Activated naive CD4-positive, alpha-beta T cell treated with anti-CD3 and anti-CD28 coated beads, Interleukin-2, amount 50 U/mL, for 24 hours (primary cell): Measurements from ENCODE around the gene CSRNP3.

ENCODE experiments used
- H3K27ac Mint-ChIP-seq: one replicate; pipeline ENCODE4 v1.8.0; 2021; ENCODE audit warnings: mild to moderate bottlenecking, mixed read lengths
- H3K27me3 Mint-ChIP-seq: one replicate; pipeline ENCODE4 v1.8.0; 2021; ENCODE audit warnings: mixed read lengths
- H3K36me3 Mint-ChIP-seq: one replicate; pipeline ENCODE4 v1.8.0; 2021; ENCODE audit warnings: mixed read lengths
- H3K4me1 Mint-ChIP-seq: one replicate; pipeline ENCODE4 v1.8.0; 2021; ENCODE audit warnings: mixed read lengths
- H3K4me3 Mint-ChIP-seq: one replicate; pipeline ENCODE4 v1.8.0; 2021; ENCODE audit warnings: mild to moderate bottlenecking, mixed read lengths
- H3K9me3 Mint-ChIP-seq: one replicate; pipeline ENCODE4 v1.8.0; 2021; ENCODE audit warnings: mixed read lengths

CSRNP3 gene

DNA sequence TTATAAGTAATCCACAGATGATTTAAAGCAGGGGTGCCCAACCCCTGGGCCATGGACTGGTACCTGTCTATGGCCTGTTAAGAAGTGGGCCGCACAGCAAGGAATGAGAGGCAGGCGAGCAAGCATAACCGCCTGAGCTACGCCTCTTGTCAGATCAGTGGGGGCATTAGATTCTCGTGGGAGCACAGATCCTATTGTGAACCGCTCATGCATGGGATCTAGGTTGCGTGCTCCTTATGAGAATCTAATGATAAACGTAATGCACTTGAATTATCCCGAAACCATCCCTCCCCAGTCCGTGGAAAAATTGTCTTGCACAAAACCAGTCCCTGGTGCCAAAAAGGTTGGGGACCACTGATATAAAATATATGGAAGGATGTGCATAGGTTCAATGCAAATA is 153.7 kb downstream of the CSRNP3 start:
- H3K4me3 Mint-ChIP-seq: no peak overlapping the region
- no peak overlapping the region for H3K27ac Mint-ChIP-seq
- no peaks in the 10 kb centered on the region for H3K4me1 Mint-ChIP-seq
- H3K27me3 Mint-ChIP-seq: peaks cover 3% of the 10 kb centered on the region
- peaks cover 5% of the 10 kb centered on the region for H3K9me3 Mint-ChIP-seq
- no peaks in the 10 kb centered on the region for H3K36me3 Mint-ChIP-seq

DNA sequence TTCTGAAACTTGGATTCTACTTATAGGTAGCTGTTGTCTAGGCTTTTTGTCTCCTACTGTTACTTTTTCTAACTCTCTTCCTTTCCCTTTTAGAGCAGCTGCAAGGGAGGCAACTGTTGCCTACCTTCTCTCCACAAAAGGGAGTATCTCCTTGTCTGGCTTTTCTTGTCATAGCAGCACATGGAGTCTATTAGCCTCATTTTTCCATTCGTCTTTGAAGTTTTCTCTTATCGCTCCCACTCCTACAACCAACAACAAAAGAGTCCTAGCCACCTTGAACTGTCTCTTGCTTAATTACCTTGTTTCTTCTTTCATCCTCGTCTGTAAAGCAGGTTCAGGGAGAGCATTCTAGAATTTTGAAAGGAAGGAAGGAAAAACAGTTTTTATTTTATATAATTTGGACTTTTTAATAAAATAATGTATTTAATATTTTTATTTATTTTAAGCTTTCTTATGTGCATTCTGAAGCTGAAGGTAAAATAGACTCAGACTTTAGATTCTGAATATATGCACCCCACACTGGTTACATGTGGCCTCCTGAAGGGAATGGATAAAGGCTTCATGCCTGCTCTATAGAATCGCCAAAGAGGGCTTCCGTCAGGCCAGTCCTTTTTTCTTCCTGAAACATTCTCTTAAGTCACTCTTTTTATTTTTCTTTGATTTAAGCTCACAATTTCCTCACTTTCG is 154.4 kb downstream of the CSRNP3 start:
- no peaks in the 10 kb centered on the region for H3K4me1 Mint-ChIP-seq
- no peaks in the 10 kb centered on the region for H3K36me3 Mint-ChIP-seq
- no peaks in the 10 kb centered on the region for H3K9me3 Mint-ChIP-seq
- no peak overlapping the region for H3K4me3 Mint-ChIP-seq
- no peak overlapping the region for H3K27ac Mint-ChIP-seq
- peaks cover 1% of the 10 kb centered on the region for H3K27me3 Mint-ChIP-seq

DNA sequence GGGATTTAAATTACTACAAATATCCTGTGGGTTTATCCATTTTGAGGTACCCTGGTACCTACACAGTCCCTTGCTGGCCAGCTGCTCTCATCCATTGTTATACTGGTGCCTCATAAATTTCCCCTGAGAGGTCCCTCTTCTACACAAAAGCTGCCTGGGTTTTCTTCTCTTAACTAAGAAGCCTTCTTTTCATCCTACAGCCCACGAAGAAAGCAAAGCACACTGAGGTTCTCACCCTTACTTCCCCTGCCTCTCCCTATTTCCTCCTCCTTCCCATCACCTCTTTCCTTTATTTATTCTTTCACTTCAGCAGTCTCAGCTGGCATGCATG is 154.9 kb downstream of the CSRNP3 start:
- Mint-ChIP-seq H3K9me3 (no peaks in the 10 kb centered on the region), H3K27ac (no peak overlapping the region), H3K27me3 (peaks cover 1% of the 10 kb centered on the region), H3K4me1 (no peaks in the 10 kb centered on the region), H3K36me3 (no peaks in the 10 kb centered on the region), H3K4me3 (no peak overlapping the region)

DNA sequence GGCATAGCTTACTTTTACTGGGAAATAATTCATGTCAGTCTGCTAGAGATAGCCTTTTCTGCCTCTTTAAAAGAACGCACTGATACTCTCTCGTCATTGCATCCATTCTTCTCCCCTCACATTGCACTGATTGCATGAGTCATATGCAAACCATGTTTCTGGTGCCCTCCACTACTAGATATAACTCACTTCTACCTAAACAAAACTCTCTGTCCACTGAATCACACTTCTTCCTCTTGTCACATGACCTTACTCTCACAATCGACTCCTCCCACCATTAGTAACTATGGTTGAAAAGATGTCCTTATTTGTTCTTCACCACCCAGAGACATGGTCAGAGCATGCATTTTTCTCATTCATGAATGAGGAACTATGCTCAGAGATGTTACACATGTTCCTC is 158.0 kb downstream of the CSRNP3 start:
- Mint-ChIP-seq H3K4me1 (peaks cover 10% of the 10 kb centered on the region), H3K4me3 (no peak overlapping the region), H3K36me3 (no peaks in the 10 kb centered on the region), H3K9me3 (no peaks in the 10 kb centered on the region), H3K27ac (no peak overlapping the region), H3K27me3 (no peaks in the 10 kb centered on the region)

DNA sequence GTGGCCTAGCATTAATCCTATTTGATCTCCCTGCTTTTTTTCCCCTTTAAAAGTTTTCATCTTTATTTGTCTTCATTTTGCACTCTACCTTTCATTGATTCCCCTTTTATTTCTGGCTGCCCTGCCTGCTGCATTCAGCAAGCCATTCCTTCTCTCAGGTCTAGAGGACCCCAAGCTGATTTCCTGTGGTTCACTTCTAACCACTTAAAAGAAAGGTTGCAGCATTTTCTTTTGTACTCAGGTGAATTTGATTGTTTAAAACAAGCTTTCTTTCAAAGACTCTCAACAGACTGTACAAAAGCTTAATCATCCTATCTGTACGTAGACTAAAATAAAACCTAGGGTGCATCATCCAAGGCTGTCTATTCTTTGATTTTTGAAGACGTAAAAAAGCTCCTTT is 160.3 kb downstream of the CSRNP3 start:
- peaks cover 2% of the 10 kb centered on the region for H3K27me3 Mint-ChIP-seq
- H3K27ac Mint-ChIP-seq: no peak overlapping the region
- no peaks in the 10 kb centered on the region for H3K36me3 Mint-ChIP-seq
- H3K4me3 Mint-ChIP-seq: no peak overlapping the region
- H3K9me3 Mint-ChIP-seq: no peaks in the 10 kb centered on the region
- peaks cover 10% of the 10 kb centered on the region for H3K4me1 Mint-ChIP-seq

DNA sequence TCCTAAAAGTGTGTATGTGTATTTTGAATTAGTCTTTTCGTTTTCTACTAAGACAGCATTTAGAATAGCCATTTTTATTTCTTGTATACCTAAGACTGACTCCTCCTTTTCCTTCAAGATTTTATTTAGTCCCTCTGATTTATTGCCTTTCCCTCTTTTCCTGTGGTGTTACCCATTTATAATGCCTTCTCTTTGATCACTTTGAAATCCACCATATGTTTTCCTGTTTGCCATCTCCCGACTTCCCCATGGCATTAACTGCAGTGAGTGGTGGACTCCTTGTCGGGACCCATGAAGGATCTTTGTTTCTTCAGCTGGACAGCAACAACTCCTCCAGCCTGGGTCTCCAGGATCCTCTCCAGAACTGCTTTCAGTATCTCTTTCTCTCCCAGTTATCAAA is 160.7 kb downstream of the CSRNP3 start:
- Mint-ChIP-seq H3K9me3 (no peaks in the 10 kb centered on the region), H3K36me3 (no peaks in the 10 kb centered on the region), H3K4me1 (peaks cover 10% of the 10 kb centered on the region), H3K4me3 (no peak overlapping the region), H3K27me3 (peaks cover 2% of the 10 kb centered on the region), H3K27ac (no peak overlapping the region)

DNA sequence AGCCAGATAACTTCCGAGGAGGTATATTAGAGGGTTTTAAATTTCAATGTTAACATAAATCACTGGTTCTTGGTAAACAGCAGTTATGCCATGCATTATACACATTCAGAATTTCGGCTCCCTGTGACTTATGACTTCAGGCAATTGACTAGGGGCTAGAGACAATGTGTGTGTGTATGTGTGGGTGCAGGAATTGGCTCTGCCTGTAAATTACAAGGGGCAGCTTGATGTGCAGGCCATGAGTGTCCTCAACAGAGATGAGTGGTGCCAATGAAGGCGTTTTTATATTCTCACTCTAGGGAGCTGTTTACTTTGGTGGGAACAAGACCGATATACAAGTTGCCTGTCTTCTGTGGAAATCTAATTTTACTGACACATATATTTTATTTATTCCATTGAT is 161.6 kb downstream of the CSRNP3 start:
- peaks cover 10% of the 10 kb centered on the region for H3K4me1 Mint-ChIP-seq
- H3K9me3 Mint-ChIP-seq: no peaks in the 10 kb centered on the region
- peaks cover 2% of the 10 kb centered on the region for H3K27me3 Mint-ChIP-seq
- no peak overlapping the region for H3K4me3 Mint-ChIP-seq
- no peak overlapping the region for H3K27ac Mint-ChIP-seq
- H3K36me3 Mint-ChIP-seq: no peaks in the 10 kb centered on the region

DNA sequence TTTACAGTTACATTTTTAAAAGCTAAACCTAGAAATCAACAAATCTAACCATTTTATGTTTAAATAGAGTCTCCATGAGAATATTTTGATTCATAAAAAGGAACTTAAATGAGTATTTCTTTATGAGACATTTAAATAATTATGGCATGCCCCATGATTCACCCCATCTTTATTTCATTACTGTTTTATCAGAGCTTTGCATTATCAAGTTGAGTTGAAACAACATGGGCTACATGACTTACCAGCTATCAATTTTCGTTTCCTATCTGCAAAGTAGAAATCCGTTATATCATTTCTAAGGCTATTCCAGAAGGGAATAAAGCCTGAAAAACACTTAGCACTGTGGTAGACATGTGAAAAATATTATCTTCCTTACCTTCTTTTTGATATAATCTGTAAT is 163.1 kb downstream of the CSRNP3 start:
- Mint-ChIP-seq H3K9me3 (no peaks in the 10 kb centered on the region), H3K4me1 (peaks cover 10% of the 10 kb centered on the region), H3K36me3 (no peaks in the 10 kb centered on the region), H3K4me3 (no peak overlapping the region), H3K27ac (no peak overlapping the region), H3K27me3 (peaks cover 2% of the 10 kb centered on the region)

DNA sequence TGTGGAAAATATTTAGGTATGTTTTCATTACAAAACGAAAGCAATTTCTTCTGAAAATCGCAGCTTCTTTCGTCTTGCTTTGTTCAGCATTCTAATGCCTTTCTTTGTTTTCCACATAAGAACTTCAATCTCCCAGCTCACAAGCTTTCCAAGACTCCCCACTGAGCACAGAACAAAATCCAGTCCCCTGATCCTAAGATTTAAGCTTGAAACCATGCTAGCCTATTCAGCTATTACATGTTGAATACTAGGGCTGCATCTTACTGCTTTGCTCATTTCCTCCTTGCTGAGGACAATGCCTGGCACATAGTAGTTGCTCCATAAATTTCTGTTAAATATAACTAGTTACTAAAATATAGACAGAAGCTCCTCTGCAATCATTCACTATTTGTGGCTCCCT is 163.9 kb downstream of the CSRNP3 start:
- Mint-ChIP-seq H3K27ac (no peak overlapping the region), H3K4me3 (no peak overlapping the region), H3K36me3 (no peaks in the 10 kb centered on the region), H3K4me1 (peaks cover 10% of the 10 kb centered on the region), H3K9me3 (no peaks in the 10 kb centered on the region), H3K27me3 (peaks cover 2% of the 10 kb centered on the region)

DNA sequence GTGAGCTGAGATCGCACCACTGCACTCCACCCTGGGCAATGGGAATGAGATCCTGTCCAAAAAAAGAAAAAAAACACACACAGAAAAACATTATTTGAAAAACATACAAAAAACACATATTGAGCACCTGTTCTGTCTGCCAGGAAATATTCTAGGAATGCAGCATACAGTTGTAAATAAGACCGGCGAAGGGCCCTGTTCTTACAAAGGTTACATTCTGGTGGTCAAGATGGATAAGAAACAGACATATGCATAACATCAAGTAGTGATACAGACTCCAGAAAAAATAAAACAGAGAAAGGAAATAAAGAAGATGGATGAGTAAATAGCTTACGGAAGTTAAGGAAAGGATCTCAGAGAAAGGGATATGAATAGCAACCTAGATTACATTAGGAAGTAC is 164.8 kb downstream of the CSRNP3 start:
- Mint-ChIP-seq H3K4me3 (no peak overlapping the region), H3K27me3 (peaks cover 2% of the 10 kb centered on the region), H3K9me3 (no peaks in the 10 kb centered on the region), H3K4me1 (peaks cover 10% of the 10 kb centered on the region), H3K36me3 (no peaks in the 10 kb centered on the region), H3K27ac (no peak overlapping the region)

DNA sequence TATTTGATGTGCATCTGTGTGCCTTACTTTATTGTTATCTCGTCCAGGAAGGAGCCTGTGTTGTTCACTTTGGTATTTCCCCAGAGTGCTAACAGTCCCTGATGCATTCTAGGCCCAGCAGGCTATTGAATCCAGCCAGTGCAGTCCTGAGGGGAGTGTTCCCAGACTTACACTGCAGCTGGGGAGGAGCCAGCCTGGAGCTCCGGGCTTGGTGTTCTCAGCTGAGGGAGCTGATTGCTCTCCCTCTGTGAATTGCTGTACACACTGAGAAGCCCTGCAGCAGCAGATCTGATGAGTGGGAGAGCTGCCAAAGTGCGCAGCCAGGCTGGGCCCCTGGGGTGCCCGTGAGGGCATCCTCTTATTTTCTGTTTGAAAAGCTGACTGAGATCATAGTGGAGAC is 165.4 kb downstream of the CSRNP3 start:
- peaks cover 2% of the 10 kb centered on the region for H3K27me3 Mint-ChIP-seq
- no peaks in the 10 kb centered on the region for H3K9me3 Mint-ChIP-seq
- H3K4me3 Mint-ChIP-seq: no peak overlapping the region
- H3K27ac Mint-ChIP-seq: no peak overlapping the region
- H3K36me3 Mint-ChIP-seq: no peaks in the 10 kb centered on the region
- peaks cover 7% of the 10 kb centered on the region for H3K4me1 Mint-ChIP-seq

DNA sequence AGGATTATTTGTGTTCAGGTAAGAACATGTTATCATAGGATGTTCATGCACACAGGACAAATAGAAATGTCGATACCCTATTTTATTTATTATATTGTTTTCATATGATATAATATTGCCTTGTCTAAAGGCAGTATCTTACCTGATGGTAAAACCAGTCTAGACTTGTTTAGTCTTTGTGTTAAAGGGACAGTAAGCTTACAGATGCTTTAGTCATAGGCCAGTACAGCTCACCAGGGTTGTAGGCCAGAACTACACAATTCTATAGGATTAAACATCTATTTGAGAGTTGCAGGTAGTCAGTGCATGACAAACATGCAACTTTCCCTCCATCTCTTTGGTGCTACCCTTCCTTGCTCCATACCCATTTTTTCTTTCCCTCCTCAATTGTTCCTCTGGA is 166.0 kb downstream of the CSRNP3 start:
- H3K9me3 Mint-ChIP-seq: no peaks in the 10 kb centered on the region
- peaks cover 2% of the 10 kb centered on the region for H3K27me3 Mint-ChIP-seq
- H3K36me3 Mint-ChIP-seq: no peaks in the 10 kb centered on the region
- H3K4me1 Mint-ChIP-seq: peaks cover under 1% of the 10 kb centered on the region
- no peak overlapping the region for H3K27ac Mint-ChIP-seq
- H3K4me3 Mint-ChIP-seq: no peak overlapping the region

DNA sequence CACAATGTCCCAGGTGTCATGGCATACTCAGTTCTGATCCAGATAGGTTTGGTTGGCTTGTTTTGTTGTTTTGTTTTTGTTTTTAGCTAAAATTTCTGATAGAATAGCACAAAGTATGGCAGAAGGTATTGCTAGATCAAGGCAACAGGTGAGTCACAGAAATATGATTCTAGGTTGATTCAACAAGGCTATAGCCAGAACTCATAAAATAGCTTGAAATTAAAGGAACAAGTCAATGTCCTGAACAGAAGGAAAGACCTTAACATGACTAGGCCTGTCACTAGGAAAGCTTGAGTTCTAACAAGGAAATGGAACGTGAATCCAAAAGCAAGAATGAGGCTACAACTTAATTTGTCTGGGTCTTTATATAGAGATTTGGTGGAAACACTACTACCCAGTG is 167.5 kb downstream of the CSRNP3 start:
- no peaks in the 10 kb centered on the region for H3K36me3 Mint-ChIP-seq

DNA sequence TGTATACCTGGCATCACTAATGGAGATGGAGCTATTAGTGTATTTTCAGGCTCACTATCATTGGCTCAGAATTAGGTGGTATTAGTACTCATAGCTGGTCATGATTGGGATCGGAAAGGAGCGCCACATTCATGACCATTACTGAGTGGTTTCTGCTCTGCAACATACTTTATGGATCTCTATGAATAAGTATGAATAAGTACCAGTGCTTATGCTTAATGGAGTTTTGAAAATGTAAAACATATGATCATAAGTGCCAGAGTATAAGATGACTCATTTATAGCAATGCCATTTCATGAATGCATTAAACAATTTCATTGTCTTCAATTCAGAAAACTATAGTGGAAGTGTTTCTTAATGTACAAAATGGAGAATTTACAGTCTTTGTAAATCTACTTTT is 167.9 kb downstream of the CSRNP3 start:
- no peaks in the 10 kb centered on the region for H3K9me3 Mint-ChIP-seq
- no peaks in the 10 kb centered on the region for H3K36me3 Mint-ChIP-seq
- H3K4me3 Mint-ChIP-seq: no peak overlapping the region
- H3K27ac Mint-ChIP-seq: no peak overlapping the region
- peaks cover 2% of the 10 kb centered on the region for H3K27me3 Mint-ChIP-seq
- no peaks in the 10 kb centered on the region for H3K4me1 Mint-ChIP-seq

More for the DNA sequence above, 167.5 kb downstream of the CSRNP3 start:
- Mint-ChIP-seq H3K27ac (no peak overlapping the region), H3K27me3 (peaks cover 2% of the 10 kb centered on the region), H3K4me1 (no peaks in the 10 kb centered on the region), H3K4me3 (no peak overlapping the region), H3K9me3 (no peaks in the 10 kb centered on the region)

DNA sequence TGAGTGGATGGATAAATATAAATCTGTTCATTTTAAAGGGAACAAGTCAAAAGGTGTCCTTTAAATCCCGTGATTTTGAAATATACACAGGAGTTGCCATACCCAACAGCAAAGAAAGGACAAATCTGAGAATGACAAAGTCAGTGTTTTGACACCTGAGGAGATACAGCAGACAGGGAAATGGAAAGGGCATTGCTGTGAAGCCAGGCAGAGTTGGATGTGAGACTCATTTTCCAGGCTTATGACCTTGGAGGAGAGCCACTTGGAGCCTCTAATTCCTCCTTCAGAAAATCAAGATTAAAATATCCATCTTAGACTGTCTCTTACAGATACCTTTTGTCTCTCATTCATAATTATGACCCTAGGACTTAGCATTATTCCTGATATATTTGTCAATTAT is 170.0 kb downstream of the CSRNP3 start:
- Mint-ChIP-seq H3K27ac (no peak overlapping the region), H3K36me3 (no peaks in the 10 kb centered on the region), H3K27me3 (no peaks in the 10 kb centered on the region), H3K4me3 (no peak overlapping the region), H3K9me3 (no peaks in the 10 kb centered on the region), H3K4me1 (no peaks in the 10 kb centered on the region)

DNA sequence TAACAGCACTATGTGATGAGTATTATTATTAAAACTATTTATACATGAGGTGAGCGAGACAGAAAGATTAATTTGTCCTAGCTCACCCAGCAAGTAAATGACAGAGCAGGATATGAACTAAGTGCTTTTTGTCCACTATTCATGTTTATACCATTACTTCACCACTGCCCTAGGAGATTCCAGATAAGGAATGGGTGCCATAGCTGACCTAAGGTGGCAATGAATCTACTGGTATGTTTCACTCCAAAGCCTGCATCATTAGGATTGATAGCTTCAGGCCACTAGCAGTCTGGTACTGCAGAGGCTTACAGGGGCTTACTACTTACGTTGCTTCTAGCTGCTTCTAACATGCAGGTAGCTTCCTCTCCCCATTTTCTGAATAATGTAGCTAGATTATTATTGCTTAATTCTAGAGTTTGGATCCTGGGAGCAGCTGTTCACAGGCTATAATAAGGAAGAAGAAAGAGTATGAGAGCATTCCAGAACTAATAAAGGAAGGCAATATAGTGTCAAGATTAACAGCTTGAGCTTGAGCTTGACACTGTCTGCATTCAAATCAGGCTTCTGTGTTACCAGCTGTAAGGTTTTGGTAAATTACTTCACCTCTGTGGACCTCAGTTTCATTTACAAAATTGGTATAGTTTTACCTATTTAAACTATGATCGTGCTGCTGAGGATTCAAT is 170.9 kb downstream of the CSRNP3 start:
- H3K9me3 Mint-ChIP-seq: no peaks in the 10 kb centered on the region
- H3K27me3 Mint-ChIP-seq: no peaks in the 10 kb centered on the region
- H3K4me1 Mint-ChIP-seq: no peaks in the 10 kb centered on the region
- no peak overlapping the region for H3K4me3 Mint-ChIP-seq
- H3K36me3 Mint-ChIP-seq: no peaks in the 10 kb centered on the region
- H3K27ac Mint-ChIP-seq: no peak overlapping the region
